ENCODE data around the gene SLC35G4.
"Not testable (repeated sequence)": the region's sequence is repeated elsewhere in the genome, so short reads cannot be mapped to it uniquely, and the experiment has no call there.

The SLC35G4 gene

GRCh38 chr18:11609488-11609887, at the start of gene SLC35G4:
Gene SLC35G4, plus strand, starts transcription at chr18:11609596. Its CDS starts 0 bp downstream, at chr18:11609596.
- DNase-seq: not testable (repeated sequence)

GRCh38 chr18:11561293-11561692, 48.1 kb upstream of the SLC35G4 start:
- DNase-seq: no peak

DNA sequence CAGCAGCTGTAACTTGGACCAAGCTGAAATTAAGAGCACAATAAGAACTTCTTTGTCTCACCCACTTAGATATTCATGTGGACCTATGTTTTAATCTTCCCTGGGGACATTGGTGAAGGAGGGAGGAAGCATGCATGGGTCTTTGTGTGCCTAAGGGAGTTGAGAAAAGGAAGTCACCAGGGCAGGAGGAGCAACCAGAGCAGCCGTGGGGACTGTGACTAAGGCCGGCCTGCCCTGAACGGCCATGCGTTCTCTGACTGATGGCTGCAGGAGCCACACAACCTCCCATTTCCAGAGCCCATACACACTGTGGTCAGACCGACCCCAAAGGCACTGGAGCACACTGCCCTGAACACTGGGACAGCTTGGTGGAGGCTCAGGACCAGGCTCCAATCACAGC, 43.7 kb upstream of the SLC35G4 start:
- no peak for DNase-seq

DNA sequence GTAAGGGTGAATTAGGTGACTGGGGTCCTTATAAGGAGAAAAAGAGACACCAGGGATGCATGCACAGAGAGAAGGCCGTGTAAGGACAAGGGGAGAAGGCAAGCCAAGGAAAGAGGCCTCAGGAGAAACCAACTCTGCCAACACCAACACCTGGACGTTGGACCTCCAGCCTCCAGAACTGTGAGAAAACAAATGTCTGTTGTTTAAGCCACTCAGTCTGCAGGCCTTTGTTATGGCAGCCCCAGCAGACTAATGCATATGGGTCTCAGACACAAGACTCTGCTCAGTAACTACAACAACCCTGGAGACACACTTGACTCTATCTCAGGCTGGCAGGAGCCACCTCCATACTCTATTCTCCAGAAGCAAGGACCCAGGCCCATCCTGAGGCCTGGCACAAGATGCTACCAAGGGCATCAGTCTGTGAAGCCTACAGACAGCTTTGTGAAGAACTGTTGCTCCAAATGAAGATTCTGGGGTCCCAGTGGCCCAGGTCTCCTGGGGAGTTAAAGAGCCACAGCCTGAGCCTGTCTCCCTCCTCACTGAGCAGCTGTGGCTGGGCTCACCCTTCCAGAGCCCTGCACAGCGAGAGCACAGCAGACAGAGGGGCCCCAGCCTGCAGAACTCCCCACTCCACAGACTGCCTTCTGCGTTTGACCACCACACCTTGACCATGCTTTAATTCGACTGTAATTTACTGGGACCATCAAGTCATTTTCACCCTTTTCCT, 43.0 kb upstream of the SLC35G4 start:
- no peak for DNase-seq

- DNase-seq: no peak
Observed at GRCh38 chr18:11567396-11567795, 42.0 kb upstream of the SLC35G4 start.

GRCh38 chr18:11570073-11570588, 39.3 kb upstream of the SLC35G4 start:
- no peak for DNase-seq

- no peak for DNase-seq
Observed at GRCh38 chr18:11570769-11571412, 38.5 kb upstream of the SLC35G4 start.

GRCh38 chr18:11572201-11572600, 37.2 kb upstream of the SLC35G4 start:
- DNase-seq: no peak

DNA sequence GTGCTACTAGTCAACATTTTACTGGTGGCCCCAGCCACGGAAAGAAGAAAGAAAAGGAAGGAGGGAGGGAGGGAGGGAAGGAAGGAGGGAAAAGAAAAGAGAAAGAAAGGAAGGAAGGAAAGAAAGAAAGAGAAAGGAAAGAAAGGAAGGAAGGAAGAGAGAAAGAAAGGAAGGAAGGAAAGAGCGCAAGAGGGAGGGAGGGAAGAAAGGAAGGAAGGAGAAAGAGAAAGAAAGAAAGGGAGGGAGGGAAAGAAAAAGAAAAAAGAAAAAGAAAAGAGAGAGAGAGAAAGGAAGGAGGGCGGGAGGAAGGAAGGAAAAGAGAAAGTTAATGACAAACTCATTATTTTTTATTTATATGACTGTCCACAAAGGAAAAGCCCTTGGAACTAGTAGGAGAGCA, 34.9 kb upstream of the SLC35G4 start:
- DNase-seq: no peak

GRCh38 chr18:11577271-11578112, 31.9 kb upstream of the SLC35G4 start:
- DNase-seq: no peak

GRCh38 chr18:11578799-11579198, 30.6 kb upstream of the SLC35G4 start:
- no peak for DNase-seq

GRCh38 chr18:11579916-11580315, 29.5 kb upstream of the SLC35G4 start:
- DNase-seq: no peak

- DNase-seq: no peak
Observed at GRCh38 chr18:11581286-11581685, 28.1 kb upstream of the SLC35G4 start.

DNA sequence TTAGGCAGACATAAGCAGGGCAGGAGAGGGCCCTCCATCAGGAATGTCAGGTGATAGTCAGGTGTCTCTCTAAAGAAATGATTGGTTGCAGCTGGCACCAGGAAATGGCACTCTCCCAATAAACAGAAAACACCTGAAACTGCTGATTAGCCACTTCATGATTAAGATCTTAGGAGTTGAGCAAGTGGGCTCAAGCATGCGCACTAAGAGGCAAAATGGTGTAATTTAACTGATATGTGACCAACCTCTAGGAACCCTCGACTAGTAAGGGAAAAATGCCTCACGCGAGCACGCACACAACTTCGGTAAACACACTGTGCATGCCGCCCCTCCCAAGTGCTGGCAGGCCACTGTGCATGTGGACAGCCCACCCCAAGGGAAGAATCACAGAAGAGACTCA, 23.8 kb upstream of the SLC35G4 start:
- DNase-seq: no peak

DNA sequence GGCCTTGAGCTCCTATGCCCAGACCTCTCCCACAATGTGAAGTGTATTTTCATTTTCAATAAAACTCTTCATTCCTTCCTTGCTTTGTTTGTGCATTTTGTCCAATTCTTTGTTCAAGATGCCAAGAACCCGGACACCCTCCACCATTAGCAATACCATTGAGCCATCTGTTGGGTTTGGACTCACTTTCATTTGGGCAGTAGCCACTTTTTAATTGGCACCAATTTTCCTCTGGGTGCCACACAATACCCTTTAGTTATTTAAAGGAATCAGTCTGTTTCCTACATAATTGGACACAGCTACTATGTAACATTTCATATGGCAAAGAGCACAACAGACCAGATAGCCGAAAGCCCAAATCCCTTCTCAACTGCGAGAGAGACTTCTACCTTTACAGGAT, 22.5 kb upstream of the SLC35G4 start:
- no peak for DNase-seq

- no peak for DNase-seq
Observed at GRCh38 chr18:11587432-11587831, 22.0 kb upstream of the SLC35G4 start.

DNA sequence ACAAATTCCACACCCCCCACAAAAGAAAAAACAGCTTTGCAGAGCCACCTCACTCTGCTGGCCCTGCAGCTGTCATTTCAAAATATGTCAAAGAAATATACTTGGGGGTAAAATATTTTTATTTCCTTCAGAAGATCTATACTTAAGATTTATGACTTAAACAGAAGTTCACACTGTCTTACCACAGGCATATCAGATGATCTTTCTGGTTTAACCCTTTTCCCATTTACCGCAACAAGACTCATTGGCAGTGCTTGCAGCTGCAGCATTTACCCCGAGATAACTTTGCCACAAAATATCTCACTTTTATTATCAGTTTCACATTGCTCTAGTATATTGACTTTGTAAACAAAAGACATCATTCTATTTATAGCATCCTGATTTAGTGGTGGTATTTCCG, 21.6 kb upstream of the SLC35G4 start:
- no peak for DNase-seq

DNA sequence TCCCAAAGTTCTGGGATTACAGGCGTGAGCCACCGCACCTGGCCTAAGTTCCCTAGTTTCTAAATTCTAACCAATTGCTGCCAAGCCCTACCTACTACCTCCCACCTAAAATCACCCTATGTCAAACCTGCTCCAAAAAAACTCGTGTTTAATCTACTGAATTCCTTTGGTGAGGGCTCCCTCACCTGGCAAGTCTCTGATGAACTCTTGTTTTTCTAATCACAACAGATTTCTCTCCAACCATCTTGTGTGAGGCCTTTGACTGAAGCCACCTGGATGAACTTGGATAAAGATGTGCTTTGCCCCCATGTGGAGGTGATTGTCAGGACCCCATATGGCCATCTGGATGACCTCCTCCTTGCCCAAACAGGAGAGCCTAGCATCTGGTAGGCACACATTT, 17.4 kb upstream of the SLC35G4 start:
- DNase-seq: no peak

- no peak for DNase-seq
Observed at GRCh38 chr18:11600321-11600720, 9.1 kb upstream of the SLC35G4 start.

DNA sequence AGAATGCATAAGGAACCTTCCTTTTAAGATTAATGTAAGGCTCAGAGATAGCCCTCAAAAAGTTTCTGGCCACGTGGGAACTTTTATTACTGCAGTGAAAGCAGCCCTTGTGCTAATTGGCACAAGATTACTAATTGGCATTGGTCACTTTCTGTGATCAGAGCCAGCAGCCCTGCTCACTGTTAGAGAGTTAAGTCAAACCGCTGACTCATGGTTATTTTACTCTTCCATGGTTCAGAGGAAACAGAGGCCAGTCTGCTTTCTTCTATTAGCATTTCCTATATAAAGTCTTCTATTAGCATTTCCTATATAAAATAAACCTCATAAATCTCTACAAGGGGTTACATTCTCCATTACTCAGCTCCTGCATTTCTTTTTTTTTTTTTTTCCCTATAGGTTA, 1.5 kb upstream of the SLC35G4 start:
- DNase-seq: no peak

- DNase-seq: not testable (repeated sequence)
Observed at GRCh38 chr18:11608618-11609017, 778 bp upstream of the SLC35G4 start.

- not testable (repeated sequence) for DNase-seq
Observed at GRCh38 chr18:11613073-11613472, 3.7 kb downstream of the SLC35G4 start.

- DNase-seq: not testable (repeated sequence)
Observed at GRCh38 chr18:11613611-11614010, 4.2 kb downstream of the SLC35G4 start.

All from stimulated activated CD4-positive, alpha-beta T cell treated with anti-CD3 and anti-CD28 coated beads, Interleukin-2, amount 100 ng/mL, for 24 hours (primary cell).